ENCODE data around the gene ST3GAL5. TPM values are rescaled to one million over a fixed set of nuclear protein-coding genes. Genes with fewer than 3 reads are reported as not detected.

Gene ST3GAL5
- total RNA-seq, 2 donors from 2014 or later, result 24.7 to 38.6 TPM

DNA sequence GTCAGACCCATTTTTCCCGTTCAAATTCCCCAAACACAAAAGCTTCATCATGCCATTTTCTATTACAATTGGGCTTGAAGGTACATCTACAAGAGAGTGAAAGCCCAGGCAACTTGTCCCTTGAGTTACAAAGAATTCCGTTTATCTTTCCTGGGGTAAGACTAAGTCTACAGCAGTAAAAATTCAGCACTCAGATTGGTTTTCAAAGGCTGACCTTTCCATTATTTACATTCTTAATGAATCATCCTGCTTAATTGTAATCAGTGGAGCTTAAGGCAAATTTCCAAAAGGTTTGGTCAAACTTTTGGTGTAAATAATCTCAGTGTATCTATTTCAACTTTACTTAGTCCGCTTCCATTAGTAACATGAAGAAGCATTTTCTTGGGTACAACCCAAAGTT is 33.4 kb upstream of the ST3GAL5 start:
- no peak for DNase-seq (ENCODE audit: low spot score)
- Histone ChIP-seq H3K36me3 (no peaks in the 10 kb centered on the region), H3K4me3 (no peak overlapping the region), H3K4me1 (replicated peaks) (peaks cover 10% of the 10 kb centered on the region), H3K27ac (no peak overlapping the region), H3K27me3 (replicated peaks; ENCODE audit: insufficient read depth) (no peaks in the 10 kb centered on the region), H3K9me3 (no peaks in the 10 kb centered on the region)
- intact Hi-C loops (cut with DNase I), result loop anchor here (5.0 kb wide), 1 partner anchor 75 kb away; no protein-coding TSS in a partner anchor
- peak; percentile 12 for TF ChIP-seq POLR2AphosphoS5 (IDR thresholded peaks at IDR 0.05)
- TF ChIP-seq, protein P1, sequence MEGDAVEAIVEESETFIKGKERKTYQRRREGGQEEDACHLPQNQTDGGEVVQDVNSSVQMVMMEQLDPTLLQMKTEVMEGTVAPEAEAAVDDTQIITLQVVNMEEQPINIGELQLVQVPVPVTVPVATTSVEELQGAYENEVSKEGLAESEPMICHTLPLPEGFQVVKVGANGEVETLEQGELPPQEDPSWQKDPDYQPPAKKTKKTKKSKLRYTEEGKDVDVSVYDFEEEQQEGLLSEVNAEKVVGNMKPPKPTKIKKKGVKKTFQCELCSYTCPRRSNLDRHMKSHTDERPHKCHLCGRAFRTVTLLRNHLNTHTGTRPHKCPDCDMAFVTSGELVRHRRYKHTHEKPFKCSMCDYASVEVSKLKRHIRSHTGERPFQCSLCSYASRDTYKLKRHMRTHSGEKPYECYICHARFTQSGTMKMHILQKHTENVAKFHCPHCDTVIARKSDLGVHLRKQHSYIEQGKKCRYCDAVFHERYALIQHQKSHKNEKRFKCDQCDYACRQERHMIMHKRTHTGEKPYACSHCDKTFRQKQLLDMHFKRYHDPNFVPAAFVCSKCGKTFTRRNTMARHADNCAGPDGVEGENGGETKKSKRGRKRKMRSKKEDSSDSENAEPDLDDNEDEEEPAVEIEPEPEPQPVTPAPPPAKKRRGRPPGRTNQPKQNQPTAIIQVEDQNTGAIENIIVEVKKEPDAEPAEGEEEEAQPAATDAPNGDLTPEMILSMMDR (IDR thresholded peaks at IDR 0.05), result no peak
- 21% methylated on average over 3 of the region's 3 CpGs for WGBS

DNA sequence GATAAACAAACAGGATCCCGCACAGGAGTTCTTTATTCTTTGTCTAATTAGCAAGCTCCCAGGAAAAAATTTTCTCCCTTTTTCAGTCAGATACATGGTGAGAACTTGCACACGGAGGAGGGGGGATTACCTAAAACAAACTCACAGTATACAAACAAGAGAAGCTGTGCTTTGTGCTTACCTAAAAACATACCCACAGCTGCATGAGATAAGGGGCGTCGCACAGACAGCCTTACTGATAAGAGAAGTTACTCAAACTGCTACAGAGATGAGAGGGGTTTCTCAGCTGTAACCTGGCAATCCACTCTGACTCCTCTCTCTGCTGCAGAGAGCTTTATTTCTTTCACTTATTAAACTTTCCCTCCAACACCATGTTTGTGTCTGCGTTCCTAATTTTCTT is 32.9 kb upstream of the ST3GAL5 start:
- TF ChIP-seq, protein P1 (IDR thresholded peaks at IDR 0.05), result no peak
- TF ChIP-seq POLR2AphosphoS5 (IDR thresholded peaks at IDR 0.05) (no peak), POLR2A (IDR thresholded peaks at IDR 0.05) (no peak)
- Histone ChIP-seq H3K4me1 (replicated peaks) (peaks cover 10% of the 10 kb centered on the region), H3K27me3 (replicated peaks; ENCODE audit: insufficient read depth) (no peaks in the 10 kb centered on the region), H3K36me3 (no peaks in the 10 kb centered on the region), H3K9me3 (no peaks in the 10 kb centered on the region), H3K27ac (peak overlapping the region in 1 of 2 donors; percentile 2), H3K4me3 (no peak overlapping the region)
- DNase-seq (ENCODE audit: low spot score), result no peak
- WGBS, result 30% methylated on average over 5 of the region's 5 CpGs
- intact Hi-C loops (cut with DNase I), result loop anchor here (5.0 kb wide), 1 partner anchor 76 kb away; no protein-coding TSS in a partner anchor

DNA sequence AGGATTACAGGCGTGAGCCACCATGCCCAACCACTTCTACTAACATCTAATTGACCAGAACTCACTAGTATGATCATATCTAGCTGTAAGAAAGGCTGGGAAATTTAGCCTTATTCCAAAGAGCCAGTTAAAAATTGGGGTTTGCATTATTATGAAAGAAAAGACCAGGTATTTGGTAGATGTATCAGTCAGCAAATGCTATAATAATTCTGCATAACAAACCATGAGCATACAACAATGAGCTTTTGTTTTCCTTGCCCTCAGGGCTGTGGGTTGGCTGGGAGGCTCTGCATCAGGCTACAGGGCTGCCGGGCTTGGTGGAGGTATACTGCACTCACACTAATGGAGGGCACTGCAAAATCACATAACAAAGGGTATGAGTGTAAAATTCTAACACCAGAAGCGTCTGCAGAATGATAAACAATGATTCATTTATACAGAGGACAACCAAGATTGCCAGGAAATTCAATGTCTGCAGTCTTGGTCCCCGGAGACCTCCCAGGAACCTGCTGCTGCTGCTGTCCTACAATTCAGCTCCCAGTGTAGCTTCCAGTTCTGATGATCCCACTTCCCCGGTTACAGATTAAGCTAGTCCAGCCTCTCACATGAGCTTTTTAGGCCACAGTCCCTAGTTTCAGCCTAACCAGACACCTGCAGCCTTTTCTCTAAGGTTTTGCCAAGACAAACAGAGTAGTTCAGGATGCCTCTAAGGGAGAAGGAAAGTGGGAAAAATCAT is 32.2 kb upstream of the ST3GAL5 start:
- 38% methylated on average over 5 of the region's 5 CpGs for WGBS
- Histone ChIP-seq H3K36me3 (no peaks in the 10 kb centered on the region), H3K4me3 (no peak overlapping the region), H3K9me3 (no peaks in the 10 kb centered on the region), H3K4me1 (replicated peaks) (peaks cover 10% of the 10 kb centered on the region), H3K27me3 (replicated peaks; ENCODE audit: insufficient read depth) (no peaks in the 10 kb centered on the region), H3K27ac (peak overlapping the region in 1 of 2 donors; percentile 2)
- intact Hi-C loops (cut with DNase I), result loop anchor here (5.0 kb wide), 1 partner anchor 76 kb away; no protein-coding TSS in a partner anchor
- TF ChIP-seq POLR2A (IDR thresholded peaks at IDR 0.05) (no peak), POLR2AphosphoS5 (IDR thresholded peaks at IDR 0.05) (no peak)
- no peak for DNase-seq (ENCODE audit: low spot score)

DNA sequence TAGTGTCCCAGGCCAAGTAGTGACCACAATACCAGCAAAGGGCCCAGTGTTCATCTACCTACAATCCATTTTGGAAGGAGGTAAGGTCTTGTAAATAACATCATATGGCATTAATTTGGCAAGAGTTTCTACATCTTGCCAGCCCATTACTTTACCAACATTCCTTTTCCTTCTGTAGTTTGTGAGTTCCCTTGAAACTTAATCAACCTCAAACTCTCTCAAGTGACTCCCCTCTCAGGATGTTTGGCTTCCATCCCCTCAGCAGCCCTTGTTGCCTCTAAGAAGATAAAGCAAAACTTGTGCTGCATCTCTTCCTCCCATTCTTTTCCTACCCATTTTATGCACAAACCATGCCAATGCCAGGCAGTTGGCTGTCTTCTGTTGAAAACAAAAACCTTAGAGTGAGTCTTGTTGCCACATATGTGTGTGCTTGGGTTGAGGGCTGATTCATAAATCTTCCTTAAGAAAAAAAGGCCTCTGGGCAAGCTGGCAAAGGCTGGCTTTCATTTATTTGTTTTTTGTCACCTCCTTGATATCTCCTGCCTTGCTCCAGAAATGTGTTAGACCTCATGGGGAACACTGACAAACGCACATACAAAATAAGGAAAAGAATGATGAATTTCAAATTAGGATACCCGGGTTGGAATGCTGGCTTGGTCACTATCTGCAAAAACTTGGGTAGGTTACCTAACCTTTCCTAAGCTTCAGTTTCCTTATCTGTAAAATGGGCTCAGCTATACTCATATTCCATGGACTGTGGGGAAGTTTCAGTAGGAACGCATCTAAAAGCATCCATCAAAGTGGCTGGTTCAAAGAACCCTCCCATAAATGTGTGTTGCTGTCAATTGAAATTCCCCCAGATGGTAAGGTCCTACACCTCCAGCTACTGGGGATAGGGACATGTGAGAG is 29.4 kb upstream of the ST3GAL5 start:
- intact Hi-C loops (cut with DNase I), result no loop called here
- TF ChIP-seq, protein P1 (IDR thresholded peaks at IDR 0.05), result no peak
- TF ChIP-seq POLR2A (IDR thresholded peaks at IDR 0.05) (no peak), POLR2AphosphoS5 (IDR thresholded peaks at IDR 0.05) (no peak)
- DNase-seq (ENCODE audit: low spot score), result no peak
- H3K4me1 ChIP-seq (replicated peaks), result peaks cover 10% of the 10 kb centered on the region
- H3K4me3 ChIP-seq, result no peak overlapping the region
- WGBS, result 42% methylated on average over 3 of the region's 3 CpGs
- no peaks in the 10 kb centered on the region for H3K9me3 ChIP-seq
- H3K27me3 ChIP-seq (replicated peaks; ENCODE audit: insufficient read depth), result no peaks in the 10 kb centered on the region
- no peak overlapping the region for H3K27ac ChIP-seq
- H3K36me3 ChIP-seq, result no peaks in the 10 kb centered on the region

DNA sequence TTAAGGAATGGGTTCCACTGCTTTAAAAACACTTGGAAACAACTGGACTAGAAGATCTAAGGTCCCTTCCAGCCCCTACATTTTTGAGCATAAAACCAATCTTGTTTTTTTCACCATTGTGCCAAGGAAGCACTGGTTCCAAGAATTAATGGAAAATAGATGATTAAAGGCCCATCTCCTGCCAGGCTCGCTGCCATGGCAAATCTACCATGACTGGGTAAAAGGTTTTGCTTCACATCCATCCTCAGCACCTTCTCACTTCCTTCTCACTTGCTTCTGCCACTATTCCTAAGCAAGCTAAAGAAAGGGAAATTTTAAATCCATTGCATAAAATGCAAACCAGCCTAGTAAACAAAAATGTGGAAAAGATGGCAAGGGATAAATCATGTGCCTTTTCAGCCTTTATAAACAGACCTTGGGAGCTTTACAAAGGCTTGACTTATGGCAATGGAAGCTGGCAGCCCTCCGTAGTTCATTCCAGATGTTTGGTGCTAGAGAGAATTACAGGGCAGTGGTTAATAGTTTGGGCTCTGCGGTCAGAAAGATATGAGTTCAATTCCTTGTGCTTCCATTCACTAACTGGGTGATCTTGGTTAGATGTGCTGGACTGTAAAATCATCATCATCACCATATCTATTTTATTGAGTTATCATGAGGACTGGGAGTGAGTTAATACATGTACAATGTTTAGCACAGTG is 27.0 kb upstream of the ST3GAL5 start:
- H3K4me1 ChIP-seq (replicated peaks), result no peaks in the 10 kb centered on the region

More for the DNA sequence above, 27.0 kb upstream of the ST3GAL5 start:
- no peaks in the 10 kb centered on the region for H3K36me3 ChIP-seq
- no peak overlapping the region for H3K4me3 ChIP-seq
- H3K27me3 ChIP-seq (replicated peaks; ENCODE audit: insufficient read depth), result no peaks in the 10 kb centered on the region
- TF ChIP-seq POLR2A (IDR thresholded peaks at IDR 0.05) (no peak), POLR2AphosphoS5 (IDR thresholded peaks at IDR 0.05) (no peak)
- TF ChIP-seq, protein P1 (IDR thresholded peaks at IDR 0.05), result no peak
- H3K9me3 ChIP-seq, result no peaks in the 10 kb centered on the region
- intact Hi-C loops (cut with DNase I), result no loop called here
- H3K27ac ChIP-seq, result no peak overlapping the region
- 38% methylated on average over 3 of the region's 3 CpGs for WGBS
- DNase-seq (ENCODE audit: low spot score), result no peak

All from prostate gland (tissue), 2 donors.